Measurements from ENCODE around the gene HOXB9.

The HOXB9 gene

DNA sequence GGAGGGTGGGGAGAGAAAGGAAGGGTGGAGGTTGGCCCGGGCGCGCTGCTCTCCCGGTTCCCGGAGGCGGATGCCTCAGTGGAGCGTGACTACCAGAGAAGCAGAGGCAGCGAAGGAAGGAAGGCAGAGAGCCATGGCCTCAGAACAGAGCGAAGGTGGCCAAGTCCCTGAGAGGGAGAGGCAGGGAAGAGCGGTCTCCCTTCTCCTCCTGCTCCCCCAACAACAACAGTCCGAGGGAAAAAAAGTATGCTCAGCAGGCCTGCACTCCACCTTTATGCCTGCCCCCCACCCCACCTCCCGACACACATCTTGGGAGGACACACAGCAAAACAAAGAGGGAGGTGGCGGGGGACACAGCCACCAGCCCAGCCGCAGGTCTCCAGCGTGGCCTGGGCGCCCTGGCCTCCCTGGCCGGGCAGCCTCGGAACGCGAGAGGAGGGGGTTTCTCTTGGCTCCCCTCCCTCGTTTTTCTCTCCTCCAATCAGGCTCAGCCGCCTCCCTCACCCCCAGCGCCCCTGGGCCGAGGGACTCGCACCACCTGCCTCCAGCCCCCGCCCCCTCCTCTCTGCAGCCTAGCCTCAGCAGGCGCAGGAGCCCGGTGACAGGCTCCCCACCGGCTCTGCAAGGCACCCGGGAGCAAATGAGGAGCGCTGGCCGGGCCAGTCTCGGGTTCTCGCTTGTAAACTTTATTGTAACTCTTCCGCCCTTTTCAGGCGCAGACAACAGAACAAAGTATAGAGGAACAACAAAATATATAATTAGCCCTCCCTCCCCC, 14.3 kb downstream of the HOXB9 start:
- DNase-seq (ENCODE audit: low read depth in 2 of 2), result no peak

GRCh38 chr17:48611213-48611612, 14.9 kb downstream of the HOXB9 start:
- DNase-seq (ENCODE audit: low read depth in 2 of 2), result no peak

DNA sequence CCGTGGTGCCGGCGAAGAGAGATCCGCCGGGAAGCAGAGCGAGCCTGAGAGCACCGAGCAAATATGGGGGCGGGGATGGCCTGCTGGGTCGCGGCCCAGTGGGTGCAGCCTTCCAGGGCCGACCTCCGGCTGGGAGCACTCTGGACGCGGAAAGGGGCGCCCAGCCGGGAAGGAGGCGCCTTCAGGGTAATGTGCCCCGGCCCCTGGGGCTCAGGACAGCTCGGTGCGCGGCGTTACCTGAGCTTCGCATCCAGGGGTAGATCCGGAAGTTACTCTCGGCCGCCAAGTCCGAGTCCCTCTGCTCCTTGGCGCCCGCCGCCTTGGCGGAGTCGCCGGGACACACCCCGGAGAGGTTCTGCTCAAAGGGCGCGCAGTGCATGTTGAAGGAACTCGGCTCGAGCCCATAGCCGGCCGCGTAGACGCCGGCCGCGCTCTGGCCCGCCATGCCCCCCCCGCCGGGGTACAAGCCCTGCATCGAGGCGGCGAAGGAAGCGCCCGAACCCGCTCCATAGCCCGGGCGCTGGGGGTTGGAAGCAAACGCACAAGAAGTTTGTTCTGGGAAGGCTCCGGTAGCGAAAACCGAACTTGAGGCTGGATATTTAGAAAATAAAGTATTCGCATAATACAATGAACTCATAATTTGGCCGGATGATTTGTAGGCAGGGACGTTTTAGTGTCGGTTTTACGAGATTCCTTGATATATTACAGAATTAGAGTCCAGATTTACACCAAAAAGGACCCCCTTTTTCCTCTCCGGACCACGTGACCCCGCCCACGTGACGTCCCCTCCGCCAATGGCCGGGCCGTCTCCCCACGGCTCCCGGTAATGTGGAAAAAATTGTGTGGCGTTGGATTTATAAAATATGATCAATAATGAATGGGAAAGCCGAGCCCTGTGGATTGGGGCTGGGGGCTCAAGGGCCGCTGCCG, 15.6 kb downstream of the HOXB9 start, which contains the start of gene HOXB7:
Gene HOXB7, minus strand, starts transcription at position 736 of the 930 bp plus-strand sequence. Its CDS starts 99 bp downstream, at position 637.
- DNase-seq (ENCODE audit: low read depth in 2 of 2), result peak in 1 of 2 donors; percentile 52

GRCh38 chr17:48609759-48610281, 16.3 kb downstream of the HOXB9 start:
- no peak for DNase-seq (ENCODE audit: low read depth in 2 of 2)

- DNase-seq (ENCODE audit: low read depth in 2 of 2), result no peak
These were observed 17.1 kb downstream of the HOXB9 start for GRCh38 chr17:48609033-48609432.

DNA sequence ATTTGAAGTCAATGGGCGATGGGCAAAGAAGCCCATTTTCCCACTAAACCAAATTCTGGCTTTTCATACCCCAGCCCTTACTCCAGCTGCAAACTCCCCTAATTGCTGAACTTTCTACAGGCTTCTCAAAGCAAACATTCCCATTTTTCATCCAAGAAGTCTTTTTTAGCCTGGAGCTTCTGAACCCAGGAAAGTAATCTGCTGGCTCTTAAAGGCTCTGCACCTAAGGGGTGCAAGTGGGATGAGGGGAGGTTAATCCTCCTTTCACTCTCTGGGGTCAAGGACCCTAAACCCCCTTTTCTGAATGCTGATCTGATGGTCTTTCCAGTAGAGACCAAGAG, 17.7 kb downstream of the HOXB9 start:
- no peak for DNase-seq (ENCODE audit: low read depth in 2 of 2)

DNA sequence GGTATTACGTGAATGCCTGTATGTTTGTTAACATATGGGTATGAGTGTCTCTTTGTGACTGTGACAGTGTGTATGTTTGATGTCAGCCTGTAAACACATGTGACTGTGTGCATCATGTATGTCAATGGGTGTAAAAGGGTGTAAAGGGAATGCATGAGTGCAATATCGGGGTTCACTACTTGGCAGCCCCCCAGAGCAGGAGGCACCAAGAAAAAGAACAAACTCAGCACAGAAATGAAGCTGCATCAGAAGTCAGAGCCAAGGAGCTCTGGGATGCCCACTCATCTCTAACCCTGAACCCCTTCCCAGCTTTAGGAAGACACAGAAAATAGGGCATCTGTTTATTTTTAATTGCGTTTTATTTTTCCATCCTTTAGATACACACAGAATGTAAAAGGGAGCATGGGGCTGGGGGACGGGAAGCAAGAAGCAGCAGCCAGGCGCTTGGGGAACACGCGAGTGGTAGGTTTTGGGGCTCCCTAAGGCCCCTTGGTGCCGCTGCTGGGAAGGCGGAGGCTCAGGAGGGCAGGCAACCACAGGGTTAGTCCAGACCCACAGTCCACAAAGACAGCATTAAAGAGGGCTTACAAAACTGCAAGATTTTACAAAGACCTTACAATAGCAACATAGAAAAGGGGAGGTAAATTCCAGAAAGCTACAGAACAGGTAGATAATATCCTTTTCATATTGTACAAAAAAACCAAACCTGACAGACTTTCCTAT, 19.1 kb downstream of the HOXB9 start:
- DNase-seq (ENCODE audit: low read depth in 2 of 2), result no peak

- no peak for DNase-seq (ENCODE audit: low read depth in 2 of 2)
These were observed 19.9 kb downstream of the HOXB9 start for GRCh38 chr17:48605991-48606891.

- no peak for DNase-seq (ENCODE audit: low read depth in 2 of 2)
These were observed 20.7 kb downstream of the HOXB9 start for GRCh38 chr17:48605409-48605919.

- no peak for DNase-seq (ENCODE audit: low read depth in 2 of 2)
These were observed 21.3 kb downstream of the HOXB9 start, which contains the start of gene HOXB6 for GRCh38 chr17:48604770-48605329. Gene HOXB6, minus strand, starts transcription at chr17:48604986. Its CDS starts 6,836 bp downstream, at chr17:48598150.

DNA sequence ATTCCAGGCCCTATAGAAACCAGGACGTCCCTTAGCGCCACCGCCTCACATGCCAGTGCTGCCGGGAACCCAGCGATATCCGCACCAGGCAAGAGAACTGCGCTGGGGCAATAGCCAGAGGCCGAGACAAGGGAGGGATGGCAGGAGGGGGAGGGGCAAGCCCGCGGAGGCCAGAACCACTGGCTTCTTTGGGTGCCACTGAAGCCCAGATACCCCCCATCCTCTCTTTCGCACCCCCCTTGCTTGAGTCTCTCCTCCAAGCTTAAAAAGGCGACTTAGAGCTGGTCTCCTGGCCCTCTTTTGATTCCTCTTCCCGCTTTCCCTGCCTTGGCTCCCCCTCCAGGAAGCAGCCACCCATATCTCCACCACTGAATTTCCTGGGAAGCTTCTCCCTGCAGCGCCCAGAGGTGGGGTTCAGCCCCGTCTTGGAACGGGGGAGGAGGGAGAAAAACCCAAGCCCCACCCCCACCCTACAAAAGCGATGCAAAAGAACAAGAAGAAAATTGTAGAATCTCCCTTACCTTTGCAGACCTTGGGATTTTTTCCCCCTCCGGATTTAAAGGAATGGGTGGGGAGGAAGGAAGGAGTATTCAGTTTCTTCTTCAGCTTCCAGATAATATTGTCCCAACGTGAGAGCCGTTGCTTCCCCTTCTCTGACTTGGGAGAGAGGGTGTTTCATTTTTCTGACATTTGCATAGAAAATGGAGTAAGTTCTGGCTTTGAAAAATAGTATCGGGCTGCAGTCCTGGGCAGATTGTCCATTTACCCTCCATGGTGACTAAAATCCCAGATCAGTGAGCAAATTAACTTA, 22.0 kb downstream of the HOXB9 start:
- DNase-seq (ENCODE audit: low read depth in 2 of 2), result no peak

DNA sequence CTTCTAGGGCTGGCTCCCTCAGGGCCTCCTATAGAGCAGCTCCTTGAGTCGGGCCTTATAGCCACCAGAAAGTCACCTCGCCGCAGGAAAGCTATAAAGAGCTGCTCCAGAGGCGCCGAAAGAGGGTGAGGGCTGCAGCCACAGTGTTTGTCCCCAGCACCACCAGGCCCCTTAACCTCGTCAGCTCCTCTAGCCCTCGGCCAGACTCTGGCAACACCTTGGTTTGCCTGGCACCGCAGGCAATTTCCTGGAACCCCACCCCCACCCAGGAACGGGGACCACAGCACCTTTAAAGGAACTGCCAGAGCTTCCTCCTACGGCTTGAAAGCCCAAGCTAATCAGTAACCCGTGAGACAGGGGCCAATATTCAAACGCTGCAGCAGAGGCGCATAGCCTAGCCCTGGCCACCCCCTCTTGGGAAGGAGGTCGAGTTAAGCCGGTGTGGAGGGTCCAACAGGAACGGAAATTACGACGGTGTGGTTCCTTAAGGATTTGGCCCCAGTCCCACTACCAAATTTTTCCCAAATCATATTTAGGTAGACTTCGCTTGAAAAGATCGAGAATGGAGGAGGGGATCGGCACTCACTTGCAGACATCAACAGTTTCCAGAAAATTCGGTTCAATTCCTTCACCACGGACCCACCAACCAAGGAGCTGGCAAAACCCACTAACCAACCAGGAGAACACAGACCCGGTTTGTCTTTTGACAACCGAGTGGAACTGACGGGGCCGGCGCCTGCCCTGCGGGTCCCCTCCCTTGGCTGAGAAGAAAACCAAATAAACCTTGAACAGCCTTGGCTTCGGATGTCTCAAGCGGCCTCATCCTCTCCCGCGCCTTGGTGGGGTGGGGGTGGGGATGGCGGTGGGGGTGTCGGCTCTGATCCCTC, 24.4 kb downstream of the HOXB9 start:
- no peak for DNase-seq (ENCODE audit: low read depth in 2 of 2)

- DNase-seq (ENCODE audit: low read depth in 2 of 2), result no peak
These were observed 25.0 kb downstream of the HOXB9 start for GRCh38 chr17:48601207-48601538.

- DNase-seq (ENCODE audit: low read depth in 2 of 2), result no peak
These were observed 25.7 kb downstream of the HOXB9 start for GRCh38 chr17:48600244-48601098.

GRCh38 chr17:48599354-48599753, 26.8 kb downstream of the HOXB9 start:
- no peak for DNase-seq (ENCODE audit: low read depth in 2 of 2)

DNA sequence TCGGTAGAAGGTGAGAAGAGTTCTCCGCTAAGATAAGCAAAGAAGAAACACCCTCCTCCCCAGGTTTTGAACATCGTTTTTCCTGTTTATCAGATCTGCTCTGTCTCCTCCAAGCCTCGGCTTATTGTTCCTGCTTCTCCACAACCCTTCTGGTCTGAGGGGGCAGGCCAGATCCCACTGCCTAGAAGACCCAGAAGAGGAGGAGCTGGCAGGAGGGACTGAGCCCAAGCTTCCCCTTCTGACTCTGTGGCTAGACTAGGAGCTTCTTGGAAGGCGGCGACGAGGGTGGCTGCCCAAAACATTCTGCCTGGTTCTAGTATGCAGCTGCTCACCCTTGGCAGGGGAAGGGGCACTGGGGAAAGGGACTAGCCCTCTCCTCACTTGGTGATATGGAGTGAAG, 27.4 kb downstream of the HOXB9 start:
- DNase-seq (ENCODE audit: low read depth in 2 of 2), result no peak
